ENCODE data around the gene GPR156. TPM values are rescaled to one million over a fixed set of nuclear protein-coding genes. Genes with fewer than 3 reads are reported as not detected.

Gene GPR156
- total RNA-seq, 1 donor from 2014 or later: 0.21 TPM

Other genes starting within 250 kb of the GPR156 start
- 78.6 TPM for gene GSK3B, start 190.8 kb downstream of the GPR156 start, total RNA-seq (ENCODE audit: unreplicated experiment)
- 5.2 TPM for gene LRRC58, start 64.1 kb upstream of the GPR156 start, total RNA-seq (ENCODE audit: unreplicated experiment)
- 1,211 TPM for gene FSTL1, start 165.8 kb upstream of the GPR156 start, total RNA-seq (ENCODE audit: unreplicated experiment)

Measured in endothelial cell (in vitro differentiated cells).